ENCODE data around the gene CHADL. TPM values are rescaled to one million over a fixed set of nuclear protein-coding genes. Genes with fewer than 3 reads are reported as not detected.

The CHADL gene
- total RNA-seq, 2 donors from 2014 or later = 3.2 to 4.9 TPM

GRCh38 chr22:41215409-41215808, 25.3 kb downstream of the CHADL start:
- no peaks in the 10 kb centered on the region for H3K9me3 ChIP-seq
- peaks cover 16% of the 10 kb centered on the region for H3K36me3 ChIP-seq
- ATAC-seq (ENCODE audit: insufficient number of reproducible peaks, low FRiP score, low read depth) = no peak
- no peak for TF ChIP-seq CTCF (IDR thresholded peaks at IDR 0.05)
- H3K4me3 ChIP-seq = no peak overlapping the region
- DNase-seq (ENCODE audit: low spot score) = no peak
- peaks cover 0 to 5% of the 10 kb centered on the region in 2 donors for H3K4me1 ChIP-seq (ENCODE audit: control insufficient read depth in 1 of 2, low read depth in 2 of 2)
- H3K27ac ChIP-seq = no peak overlapping the region
- H3K27me3 ChIP-seq (replicated peaks; ENCODE audit: insufficient read depth) = no peaks in the 10 kb centered on the region

- TF ChIP-seq CTCF (IDR thresholded peaks at IDR 0.05) = no peak
- DNase-seq (ENCODE audit: low spot score) = no peak
- no peak overlapping the region for H3K27ac ChIP-seq
- ATAC-seq (ENCODE audit: insufficient number of reproducible peaks, low FRiP score, low read depth) = no peak
- no peaks in the 10 kb centered on the region for H3K9me3 ChIP-seq
- H3K36me3 ChIP-seq = no peaks in the 10 kb centered on the region
- no peak overlapping the region for H3K4me3 ChIP-seq
- H3K4me1 ChIP-seq (ENCODE audit: control insufficient read depth in 1 of 2, low read depth in 2 of 2) = peaks cover 6 to 8% of the 10 kb centered on the region in 2 donors
- H3K27me3 ChIP-seq (replicated peaks; ENCODE audit: insufficient read depth) = no peaks in the 10 kb centered on the region
Measured at GRCh38 chr22:41206719-41207118, 34.0 kb downstream of the CHADL start.

GRCh38 chr22:41204992-41205900, 35.5 kb downstream of the CHADL start, which contains the start of gene L3MBTL2:
L3MBTL2 (plus strand) TSS chr22:41205312; CDS start chr22:41205363, 51 bp downstream.
- H3K36me3 ChIP-seq = no peaks in the 10 kb centered on the region
- no peaks in the 10 kb centered on the region for H3K27me3 ChIP-seq (replicated peaks; ENCODE audit: insufficient read depth)
- no peak for TF ChIP-seq CTCF (IDR thresholded peaks at IDR 0.05)
- H3K4me1 ChIP-seq (ENCODE audit: control insufficient read depth in 1 of 2, low read depth in 2 of 2) = peaks cover 6 to 8% of the 10 kb centered on the region in 2 donors
- H3K27ac ChIP-seq = peak within 1 kb of the TSS; percentile 60
- DNase-seq (ENCODE audit: low spot score) (peak; percentile 96), ATAC-seq (ENCODE audit: insufficient number of reproducible peaks, low FRiP score, low read depth) (peak; percentile 99)
- H3K9me3 ChIP-seq = no peaks in the 10 kb centered on the region
- peak within 1 kb of the TSS; percentile 83 for H3K4me3 ChIP-seq

GRCh38 chr22:41204066-41204465, 36.7 kb downstream of the CHADL start:
- Histone ChIP-seq H3K36me3 (no peaks in the 10 kb centered on the region), H3K4me1 (ENCODE audit: control insufficient read depth in 1 of 2, low read depth in 2 of 2) (peaks cover 6 to 8% of the 10 kb centered on the region in 2 donors), H3K9me3 (no peaks in the 10 kb centered on the region), H3K4me3 (no peak overlapping the region), H3K27ac (no peak overlapping the region), H3K27me3 (replicated peaks; ENCODE audit: insufficient read depth) (no peaks in the 10 kb centered on the region)
- no peak for TF ChIP-seq CTCF (IDR thresholded peaks at IDR 0.05)
- ATAC-seq (ENCODE audit: insufficient number of reproducible peaks, low FRiP score, low read depth) = no peak
- no peak for DNase-seq (ENCODE audit: low spot score)

GRCh38 chr22:41203118-41203517, 37.6 kb downstream of the CHADL start:
- no peaks in the 10 kb centered on the region for H3K27me3 ChIP-seq (replicated peaks; ENCODE audit: insufficient read depth)
- no peak overlapping the region for H3K4me3 ChIP-seq
- no peak for TF ChIP-seq CTCF (IDR thresholded peaks at IDR 0.05)
- DNase-seq (ENCODE audit: low spot score) (no peak), ATAC-seq (ENCODE audit: insufficient number of reproducible peaks, low FRiP score, low read depth) (no peak)
- no peaks in the 10 kb centered on the region for H3K36me3 ChIP-seq
- no peak overlapping the region for H3K27ac ChIP-seq
- no peaks in the 10 kb centered on the region for H3K9me3 ChIP-seq
- H3K4me1 ChIP-seq (ENCODE audit: control insufficient read depth in 1 of 2, low read depth in 2 of 2) = peaks cover 12 to 15% of the 10 kb centered on the region in 2 donors
